Measurements from ENCODE around the gene PEAK3. TPM values are rescaled to one million over a fixed set of nuclear protein-coding genes. Genes with fewer than 3 reads are reported as not detected.

PEAK3 gene
- total and polyA plus RNA-seq, 9 of the 15 experiments (the other 6 are each of a cell fraction or from before 2014, with no cell fraction given): 0.07 to 0.40 TPM; not detected in 7

DNA sequence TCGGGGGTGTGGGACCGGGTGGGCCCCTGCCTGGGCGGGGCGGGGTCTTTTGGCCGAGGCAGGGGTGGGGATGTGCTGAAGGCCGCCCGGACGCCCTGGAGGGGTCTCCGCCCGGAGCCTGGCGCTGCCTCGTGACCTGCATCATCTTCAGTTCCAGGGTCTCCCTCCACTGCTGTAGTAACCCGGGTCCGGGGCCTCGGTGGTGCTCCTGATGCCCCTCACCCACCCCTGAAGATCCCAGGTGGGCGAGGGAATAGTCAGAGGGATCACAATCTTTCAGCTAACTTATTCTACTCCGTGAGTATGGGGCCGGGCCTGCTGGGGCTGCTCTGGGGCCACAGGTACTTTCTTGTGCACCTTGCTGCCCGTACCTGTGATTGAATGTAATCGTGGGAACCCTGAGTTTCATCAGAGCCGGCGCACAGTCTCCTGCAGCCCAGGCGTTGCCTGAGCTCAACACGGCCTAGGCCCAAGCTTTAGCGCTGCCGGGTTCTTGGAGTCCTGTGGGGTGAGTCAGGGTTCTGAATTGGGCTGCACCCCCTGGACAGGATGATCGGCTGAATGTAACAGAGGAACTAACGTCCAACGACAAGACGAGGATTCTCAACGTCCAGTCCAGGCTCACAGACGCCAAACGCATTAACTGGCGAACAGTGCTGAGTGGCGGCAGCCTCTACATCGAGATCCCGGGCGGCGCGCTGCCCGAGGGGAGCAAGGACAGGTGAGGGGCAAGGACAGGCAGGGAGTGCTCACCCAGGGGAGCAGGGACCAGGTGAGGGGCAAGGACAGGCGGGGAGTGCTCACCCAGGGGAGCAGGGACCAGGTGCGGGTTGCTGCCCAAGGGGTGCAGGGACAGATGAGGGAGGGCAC, 10.5 kb downstream of the PEAK3 start:
- H3K9me1 ChIP-seq (ENCODE audit: control insufficient read depth, insufficient read depth, low read length): peaks cover 5% of the 10 kb centered on the region
- H3K4me2 ChIP-seq (ENCODE audit: insufficient read depth, low read length): peak overlapping the region; percentile 89
- ATAC-seq (no peak), DNase-seq (ENCODE audit: extremely low read depth in 1 of 4, low spot score in 3 of 4) (peak in 1 of 4 experiments; percentile 55), FAIRE-seq (no peak)
- H3K79me2 ChIP-seq (ENCODE audit: control insufficient read depth, insufficient read depth, low read length): peaks cover 69% of the 10 kb centered on the region
- peaks cover 47% of the 10 kb centered on the region for H4K20me1 ChIP-seq (replicated peaks; ENCODE audit: control insufficient read depth, insufficient read depth, low read length)
- H3K4me1 ChIP-seq (replicated peaks in 1 of 2; ENCODE audit: control insufficient read depth in 2 of 2, insufficient read depth in 2 of 2, low read length in 2 of 2): peaks cover 19 to 80% of the 10 kb centered on the region in 2 experiments
- BruUV-seq (replicated peaks): TSS peak; percentile 29
- peak overlapping the region; percentile 94 for H3K27ac ChIP-seq (ENCODE audit: extremely low read depth, low read depth, low read length)
- CTCF ChIA-PET (ENCODE audit: low intra/inter-chr PET ratio): no interaction called here
- H3K36me3 ChIP-seq (ENCODE audit: control insufficient read depth, insufficient read depth, low read length): peaks cover 34% of the 10 kb centered on the region
- H3K4me3 ChIP-seq: peak overlapping the region; percentile 91
- peak overlapping the region; percentile 92 to 98 for H3K9ac ChIP-seq (ENCODE audit: insufficient read depth in 1 of 2, low read depth in 2 of 2, low read length in 2 of 2)
- H3K9me3 ChIP-seq (replicated peaks; ENCODE audit: control insufficient read depth, insufficient read depth, low read depth, low read length): no peaks in the 10 kb centered on the region
- H3K27me3 ChIP-seq (ENCODE audit: control insufficient read depth in 2 of 2, insufficient read depth in 2 of 2, low read length in 2 of 2): no peaks in the 10 kb centered on the region
- no peak overlapping the region for H2AFZ ChIP-seq (ENCODE audit: low read depth, low read length)
- POLR2A ChIA-PET: interaction anchor here (0.5 to 7.0 kb wide), 13 partner anchors 8 to 1001 kb away, joined by 3 to 86 read pairs (median 5); partner anchors contain the start of gene AP3D1
- in situ Hi-C loops (cut with MboI) (loop anchor here (5.0 kb wide), 1 partner anchor 34 kb away; the partner anchor contains the start of genes PLEKHJ1 and SF3A2), intact Hi-C loops (cut with micrococcal nuclease) (no loop called here)
- 3% methylated on average over 38 of the region's 43 CpGs for WGBS (ENCODE audit: insufficient coverage, low coverage, missing lambda C conversion rate)
- TF ChIP-seq MAX (CRISPR knock-in tag; IDR thresholded peaks at IDR 0.05) (no peak; the same call in 1 of the 2 replicates), ZNF133 (CRISPR knock-in tag; IDR thresholded peaks at IDR 0.05) (no peak), KAT7 (CRISPR knock-in tag; IDR thresholded peaks at IDR 0.05; ENCODE audit: borderline replicate concordance) (0 out of 2 replicates have a peak, but pooled peaks have one; percentile 3), MAZ (CRISPR knock-in tag; conservative IDR thresholded peaks at IDR 0.05 in 1 of 2, IDR thresholded peaks at IDR 0.05 in 1 of 2) (0 out of 4 replicates have a peak, but pooled peaks of 1 of the 2 experiments have one; percentile 16), POLR2G (IDR thresholded peaks at IDR 0.05; ENCODE audit: low read depth, low read length) (peak; percentile 52; the same call in 1 of the 2 replicates), KDM5B (IDR thresholded peaks at IDR 0.05; ENCODE audit: insufficient replicate concordance, low read depth, low read length) (peak; percentile 25), THAP12 (CRISPR knock-in tag; IDR thresholded peaks at IDR 0.05) (0 out of 2 replicates have a peak, but pooled peaks have one; percentile 6), HMGN3 (IDR thresholded peaks at IDR 0.05; ENCODE audit: borderline replicate concordance, extremely low read depth, insufficient read length, low read depth, low read length) (peak; percentile 41), MED1 (CRISPR knock-in tag; IDR thresholded peaks at IDR 0.05; ENCODE audit: borderline replicate concordance) (no peak), ZFX (CRISPR knock-in tag; IDR thresholded peaks at IDR 0.05) (peak; percentile 37; the same call in 1 of the 2 replicates)
- TF ChIP-seq, protein P1, sequence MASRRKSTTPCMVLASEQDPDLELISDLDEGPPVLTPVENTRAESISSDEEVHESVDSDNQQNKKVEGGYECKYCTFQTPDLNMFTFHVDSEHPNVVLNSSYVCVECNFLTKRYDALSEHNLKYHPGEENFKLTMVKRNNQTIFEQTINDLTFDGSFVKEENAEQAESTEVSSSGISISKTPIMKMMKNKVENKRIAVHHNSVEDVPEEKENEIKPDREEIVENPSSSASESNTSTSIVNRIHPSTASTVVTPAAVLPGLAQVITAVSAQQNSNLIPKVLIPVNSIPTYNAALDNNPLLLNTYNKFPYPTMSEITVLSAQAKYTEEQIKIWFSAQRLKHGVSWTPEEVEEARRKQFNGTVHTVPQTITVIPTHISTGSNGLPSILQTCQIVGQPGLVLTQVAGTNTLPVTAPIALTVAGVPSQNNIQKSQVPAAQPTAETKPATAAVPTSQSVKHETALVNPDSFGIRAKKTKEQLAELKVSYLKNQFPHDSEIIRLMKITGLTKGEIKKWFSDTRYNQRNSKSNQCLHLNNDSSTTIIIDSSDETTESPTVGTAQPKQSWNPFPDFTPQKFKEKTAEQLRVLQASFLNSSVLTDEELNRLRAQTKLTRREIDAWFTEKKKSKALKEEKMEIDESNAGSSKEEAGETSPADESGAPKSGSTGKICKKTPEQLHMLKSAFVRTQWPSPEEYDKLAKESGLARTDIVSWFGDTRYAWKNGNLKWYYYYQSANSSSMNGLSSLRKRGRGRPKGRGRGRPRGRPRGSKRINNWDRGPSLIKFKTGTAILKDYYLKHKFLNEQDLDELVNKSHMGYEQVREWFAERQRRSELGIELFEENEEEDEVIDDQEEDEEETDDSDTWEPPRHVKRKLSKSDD (conservative IDR thresholded peaks at IDR 0.05; ENCODE audit: low read length): no peak
- TF ChIP-seq, protein P2, sequence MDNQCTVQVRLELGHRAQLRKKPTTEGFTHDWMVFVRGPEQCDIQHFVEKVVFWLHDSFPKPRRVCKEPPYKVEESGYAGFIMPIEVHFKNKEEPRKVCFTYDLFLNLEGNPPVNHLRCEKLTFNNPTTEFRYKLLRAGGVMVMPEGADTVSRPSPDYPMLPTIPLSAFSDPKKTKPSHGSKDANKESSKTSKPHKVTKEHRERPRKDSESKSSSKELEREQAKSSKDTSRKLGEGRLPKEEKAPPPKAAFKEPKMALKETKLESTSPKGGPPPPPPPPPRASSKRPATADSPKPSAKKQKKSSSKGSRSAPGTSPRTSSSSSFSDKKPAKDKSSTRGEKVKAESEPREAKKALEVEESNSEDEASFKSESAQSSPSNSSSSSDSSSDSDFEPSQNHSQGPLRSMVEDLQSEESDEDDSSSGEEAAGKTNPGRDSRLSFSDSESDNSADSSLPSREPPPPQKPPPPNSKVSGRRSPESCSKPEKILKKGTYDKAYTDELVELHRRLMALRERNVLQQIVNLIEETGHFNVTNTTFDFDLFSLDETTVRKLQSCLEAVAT (IDR thresholded peaks at IDR 0.05): 0 out of 4 replicates have a peak, but pooled peaks of 1 of the 2 experiments have one; percentile 27
